Heart left ventricle (tissue), 16 donors: ENCODE measurements around the gene PBX1. TPM values are rescaled to one million over a fixed set of nuclear protein-coding genes. Genes with fewer than 3 reads are reported as not detected.

Experiments
- ATAC-seq, 4 donors: fragments of 200-7000 bp; cut with Tn5 transposase; one replicate each; pipeline ENCODE4 v1.9.1; 2020 to 2022; ENCODE audit warnings: moderate library complexity in 4 of 4, mild to moderate bottlenecking in 3 of 4, moderate number of reproducible peaks in 1 of 4
- DNase-seq, 5 donors: peaks; one replicate each; pipeline ENCODE4 v3.0.0-alpha.2; 2020
- H3K27ac ChIP-seq, 12 donors: fragments of 200-600 bp; sonication (generic) in 4 of 12; one replicate each; pipeline versions ENCODE4 v1.5.0 to v1.8.0; 2016 to 2022; ENCODE audit warnings: mild to moderate bottlenecking in 2 of 12
- H3K27me3 ChIP-seq, 9 donors: fragments of 200-600 bp; sonication (generic) in 2 of 9; one replicate each; pipeline versions ENCODE4 v1.5.1 to v1.8.0; 2016 to 2022; ENCODE audit warnings: mild to moderate bottlenecking in 3 of 9
- H3K36me3 ChIP-seq, 9 donors: fragments of 200-600 bp; sonication (generic) in 2 of 9; one replicate each; pipeline versions ENCODE4 v1.5.0 to v1.8.0; 2018 to 2022; ENCODE audit warnings: mild to moderate bottlenecking in 2 of 9
- H3K4me1 ChIP-seq, 12 donors: fragments of 200-600 bp; sonication (generic) in 4 of 12; one replicate each; pipeline versions ENCODE4 v1.5.0 to v1.8.0; 2016 to 2022; ENCODE audit warnings: mild to moderate bottlenecking in 3 of 12
- H3K4me3 ChIP-seq, 12 donors: fragments of 200-600 bp; sonication (generic) in 4 of 12; one replicate each; pipeline versions ENCODE4 v1.5.0 to v1.8.0; 2017 to 2022; ENCODE audit warnings: mild to moderate bottlenecking in 9 of 12, moderate library complexity in 4 of 12
- H3K9me3 ChIP-seq, 12 donors: fragments of 200-600 bp; sonication (generic) in 4 of 12; one replicate each; pipeline versions ENCODE4 v1.5.0 to v1.8.0; 2016 to 2022; ENCODE audit warnings: mild to moderate bottlenecking in 1 of 12
- POLR2A ChIP-seq, 2 donors: fragments of 450-650 bp; IDR thresholded peaks; one replicate each; pipeline ENCODE4 v1.6.1; 2017; ENCODE audit warnings: antibody characterized with exemption in 2 of 2, mild to moderate bottlenecking in 2 of 2, moderate library complexity in 2 of 2
- WGBS, 4 donors: extraction: QIAGEN DNeasy Blood & Tissue Kit in 2 of 4; methylation state at CpG; one replicate each; pipeline versions ENCODE4 v1.1.5 to v1.1.7; 2013 to 2018; 5-methylcytosine and 5-hydroxymethylcytosine counted together
- intact Hi-C, 10 donors: fragments of 100-400 bp; cut with DNase I; formaldehyde crosslinking; loops; one replicate each; pipeline versions ENCODE4 v1.11.1 to v1.14.2; 2022
- polyA plus RNA-seq, 2 donors: library from polyadenylated mRNA; stranded (reverse); fragments of 200-250 nt; gene quantifications; one replicate each; pipeline ENCODE4 v1.2.3, GENCODE V29; 2013
- total RNA-seq, 9 donors: library from RNA; depleted of rRNA in 2 of 9; stranded (reverse); fragments of >200 nt in 2 of 9; fragmentation: NEBNext Ultra II Directional in 3 of 9; extraction: Animal tissue kit (Norgen Biotek cat#: 25700) in 3 of 9; gene quantifications; one replicate each; pipeline versions ENCODE4 v1.1.0 to v1.2.4, GENCODE V29; 2016 to 2023
- TF ChIP-seq, protein P1 (sequence below), 12 donors: fragments of 200-600 bp; sonication (generic) in 4 of 12; IDR thresholded peaks; one replicate each; pipeline versions ENCODE4 v1.5.0 to v1.8.0; 2018 to 2022; ENCODE audit warnings: antibody characterized with exemption in 12 of 12, mild to moderate bottlenecking in 5 of 12
- donor health status: ischemic (EF 13 %, LVEDD 7.1; RV severe dilation, severe dysfunction).
- donor health status: healthy with polysubstance abuse.
- donor health status: DM: no; HTN: yes; CAD: no.
- donor health status: DM: no; HTN: no; CAD: no.
- donor health status: ischemic (EF 25% LVEDD 6.9; RV normal size, moderate dysfunction).
- donor health status: ischemic (EF 25% LVEDD 5.7; RV mildly dilated, moderate dysfunction).
- donor health status: healthy.
- donor health status: DM: yes; HTN: yes; CAD: no.
- donor health status: ischemic (EF 35%, LVEDD 5.7; RV mildly dilated, moderate dysfunction).
- donor health status: nonischemic (EF 11% LVEDD 7.7; RV severe dilation, severe dysfunction).
- donor health status: DM: yes; HTN: yes; CAD: no.
- donor health status: PGD.
- donor health status: ischemic (EF 29% LVEDD 5.4; RV normal size, mild dysfunction).
- donor health status: nonischemic (EF 23%, LVEDD 6.1; RV moderate dilation, normal function).

Gene PBX1
- total and polyA plus RNA-seq, 11 donors, result 15.2 to 78.2 (median 59.1) TPM

DNA sequence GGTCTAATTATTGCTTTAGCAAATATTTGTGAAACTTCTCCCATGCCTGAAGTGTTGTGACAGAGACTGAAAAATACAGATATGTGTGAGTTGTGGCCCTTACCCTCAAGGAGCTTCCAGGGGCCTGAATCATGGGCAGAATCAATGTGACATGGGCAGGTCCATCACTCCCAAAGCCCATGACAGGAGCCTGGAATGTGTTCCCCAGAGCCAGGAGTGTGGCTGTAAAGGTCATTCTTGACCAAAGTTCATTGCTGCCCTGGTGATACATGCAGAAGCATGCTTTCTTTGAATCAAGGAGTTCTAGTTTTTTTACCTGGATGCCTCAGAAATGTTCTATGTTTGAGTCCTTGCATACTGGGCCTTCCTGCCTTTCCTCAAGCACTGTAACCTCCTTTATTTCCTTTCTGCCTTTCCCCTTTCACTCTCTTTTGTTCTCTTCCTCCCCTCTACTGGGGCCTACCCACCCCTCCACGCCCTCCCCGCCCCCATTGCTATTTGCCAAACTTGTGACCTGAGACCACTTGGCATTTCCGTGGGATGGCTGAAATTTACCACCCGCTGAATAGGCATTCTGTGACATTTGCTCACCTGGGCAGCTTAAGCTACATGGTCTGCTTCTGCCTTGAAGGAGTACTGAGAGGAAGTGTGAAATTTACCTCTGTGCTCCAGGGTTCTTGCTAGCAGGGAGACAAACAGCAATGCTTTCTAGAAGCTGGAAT, 19.7 kb downstream of the PBX1 start:
- Histone ChIP-seq H3K27ac (peak overlapping the region in 1 of 12 donors; percentile 32), H3K4me3 (no peak overlapping the region), H3K36me3 (peaks cover 0 to 20% (median 0%) of the 10 kb centered on the region in 9 donors), H3K27me3 (no peaks in the 10 kb centered on the region), H3K4me1 (peaks cover 0 to 55% (median 25%) of the 10 kb centered on the region in 12 donors), H3K9me3 (no peaks in the 10 kb centered on the region)
- DNase-seq (no peak), ATAC-seq (peak in 2 of 4 donors; percentile 45 to 50)
- 73 to 80% (median 77%) methylated on average over 4 of the region's 4 CpGs for WGBS, 4 donors
- intact Hi-C loops, result no loop called here
- no peak for TF ChIP-seq POLR2A (IDR thresholded peaks at IDR 0.05)
- TF ChIP-seq, protein P1, sequence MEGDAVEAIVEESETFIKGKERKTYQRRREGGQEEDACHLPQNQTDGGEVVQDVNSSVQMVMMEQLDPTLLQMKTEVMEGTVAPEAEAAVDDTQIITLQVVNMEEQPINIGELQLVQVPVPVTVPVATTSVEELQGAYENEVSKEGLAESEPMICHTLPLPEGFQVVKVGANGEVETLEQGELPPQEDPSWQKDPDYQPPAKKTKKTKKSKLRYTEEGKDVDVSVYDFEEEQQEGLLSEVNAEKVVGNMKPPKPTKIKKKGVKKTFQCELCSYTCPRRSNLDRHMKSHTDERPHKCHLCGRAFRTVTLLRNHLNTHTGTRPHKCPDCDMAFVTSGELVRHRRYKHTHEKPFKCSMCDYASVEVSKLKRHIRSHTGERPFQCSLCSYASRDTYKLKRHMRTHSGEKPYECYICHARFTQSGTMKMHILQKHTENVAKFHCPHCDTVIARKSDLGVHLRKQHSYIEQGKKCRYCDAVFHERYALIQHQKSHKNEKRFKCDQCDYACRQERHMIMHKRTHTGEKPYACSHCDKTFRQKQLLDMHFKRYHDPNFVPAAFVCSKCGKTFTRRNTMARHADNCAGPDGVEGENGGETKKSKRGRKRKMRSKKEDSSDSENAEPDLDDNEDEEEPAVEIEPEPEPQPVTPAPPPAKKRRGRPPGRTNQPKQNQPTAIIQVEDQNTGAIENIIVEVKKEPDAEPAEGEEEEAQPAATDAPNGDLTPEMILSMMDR (IDR thresholded peaks at IDR 0.05), result no peak

GRCh38 chr1:164579381-164579780, 20.4 kb downstream of the PBX1 start:
- Histone ChIP-seq H3K4me1 (peaks cover 0 to 57% (median 23%) of the 10 kb centered on the region in 12 donors), H3K4me3 (no peak overlapping the region), H3K27me3 (no peaks in the 10 kb centered on the region), H3K27ac (peak overlapping the region in 1 of 12 donors; percentile 67), H3K36me3 (peaks cover 0 to 15% (median 0%) of the 10 kb centered on the region in 9 donors), H3K9me3 (no peaks in the 10 kb centered on the region)
- intact Hi-C loops, result no loop called here
- no peak for TF ChIP-seq POLR2A (IDR thresholded peaks at IDR 0.05)
- TF ChIP-seq, protein P1 (IDR thresholded peaks at IDR 0.05), result no peak
- ATAC-seq, result no peak
- WGBS, 4 donors, result 68 to 82% (median 74%) methylated on average over 4 of the region's 4 CpGs
- no peak for DNase-seq

DNA sequence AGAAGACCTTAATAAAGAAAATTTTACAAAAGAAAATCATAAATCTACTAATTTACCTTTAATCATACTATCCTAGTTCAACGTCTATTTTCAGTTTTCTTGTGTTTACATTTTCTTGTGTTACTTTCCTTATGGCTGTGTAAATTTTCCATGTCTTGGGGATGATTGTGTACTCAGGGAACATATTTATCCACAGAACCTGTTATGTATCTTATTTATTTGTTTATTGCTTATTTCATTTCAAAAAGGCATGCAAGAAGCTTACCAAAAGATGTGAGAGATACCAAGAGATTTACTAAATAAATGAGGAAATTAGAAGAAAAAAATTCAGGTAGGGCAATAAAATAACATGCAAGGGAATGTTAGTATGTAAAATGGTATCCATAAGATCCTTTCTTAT, 22.8 kb downstream of the PBX1 start:
- H3K9me3 ChIP-seq, result no peaks in the 10 kb centered on the region
- no peak for ATAC-seq
- no peak overlapping the region for H3K4me3 ChIP-seq
- peaks cover 0 to 51% (median 16%) of the 10 kb centered on the region in 12 donors for H3K4me1 ChIP-seq
- H3K36me3 ChIP-seq, result peaks cover 0 to 27% (median 8%) of the 10 kb centered on the region in 9 donors
- 92 to 97% (median 93%) methylated on average over 1 of the region's 1 CpG for WGBS, 4 donors
- intact Hi-C loops, result no loop called here
- H3K27me3 ChIP-seq, result no peaks in the 10 kb centered on the region
- no peak for DNase-seq
- H3K27ac ChIP-seq, result peak overlapping the region in 1 of 12 donors; percentile 29
- TF ChIP-seq, protein P1 (IDR thresholded peaks at IDR 0.05), result no peak
- no peak for TF ChIP-seq POLR2A (IDR thresholded peaks at IDR 0.05)

DNA sequence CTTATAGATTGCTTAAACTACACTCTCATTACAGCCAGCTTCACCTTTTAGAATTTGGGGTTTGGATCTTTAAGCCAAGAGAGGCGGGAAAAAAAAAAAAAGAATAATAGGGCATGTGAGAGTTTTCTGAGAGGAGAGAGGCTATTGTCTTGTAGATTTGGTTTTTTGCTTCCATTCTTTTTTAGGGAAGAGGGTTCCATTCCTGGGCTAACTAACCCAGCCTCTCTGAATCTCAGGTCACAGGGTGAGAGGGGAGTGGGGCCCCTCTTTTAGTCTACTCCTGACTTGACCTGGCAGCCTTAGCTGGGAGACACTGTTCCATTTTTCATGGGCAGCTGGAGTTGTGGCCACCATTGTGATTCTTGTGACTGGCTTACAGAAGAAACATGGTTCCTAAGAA, 24.2 kb downstream of the PBX1 start:
- ATAC-seq (no peak), DNase-seq (no peak)
- H3K36me3 ChIP-seq, result peaks cover 0 to 38% (median 8%) of the 10 kb centered on the region in 9 donors
- H3K9me3 ChIP-seq, result no peaks in the 10 kb centered on the region
- H3K27ac ChIP-seq, result peak overlapping the region in 1 of 12 donors; percentile 46
- intact Hi-C loops, result no loop called here
- no peak overlapping the region for H3K4me3 ChIP-seq
- H3K27me3 ChIP-seq, result no peaks in the 10 kb centered on the region
- TF ChIP-seq, protein P1 (IDR thresholded peaks at IDR 0.05), result no peak
- TF ChIP-seq POLR2A (IDR thresholded peaks at IDR 0.05), result no peak
- WGBS, 4 donors, result 85 to 98% (median 91%) methylated on average over 1 of the region's 1 CpG
- H3K4me1 ChIP-seq, result peaks cover 0 to 55% (median 19%) of the 10 kb centered on the region in 12 donors
